Left forelimb (tissue), 1 donor: Measurements from ENCODE around the gene CHST12.
A peak's percentile ranks its signal among the peaks of the same experiment; 100 is the strongest.
"Not testable (repeated sequence)": the region's sequence is repeated elsewhere in the genome, so short reads cannot be mapped to it uniquely, and the experiment has no call there.

Source experiments
- DNase-seq: peaks from one replicate; pipeline ENCODE4 v3.0.0-alpha.2; 2018; ENCODE audit warnings: low spot score

Gene CHST12

GRCh38 chr7:2462731-2463130 lies 59.3 kb downstream of the CHST12 start:
- no peak for DNase-seq

GRCh38 chr7:2465928-2466327 lies 62.5 kb downstream of the CHST12 start:
- no peak for DNase-seq

- no peak for DNase-seq
Measured at GRCh38 chr7:2466675-2467074, 63.3 kb downstream of the CHST12 start.

GRCh38 chr7:2468227-2468626 lies 64.8 kb downstream of the CHST12 start:
- DNase-seq, result no peak

- DNase-seq, result not testable (repeated sequence)
Measured at GRCh38 chr7:2469460-2470203, 66.2 kb downstream of the CHST12 start.

GRCh38 chr7:2470204-2471021 lies 67.0 kb downstream of the CHST12 start:
- no peak for DNase-seq

GRCh38 chr7:2471022-2471329 lies 67.6 kb downstream of the CHST12 start:
- no peak for DNase-seq

- no peak for DNase-seq
Measured at GRCh38 chr7:2471396-2471795, 68.0 kb downstream of the CHST12 start.

GRCh38 chr7:2472739-2473138 lies 69.3 kb downstream of the CHST12 start:
- no peak for DNase-seq

GRCh38 chr7:2473496-2474180 lies 70.2 kb downstream of the CHST12 start:
- no peak for DNase-seq

GRCh38 chr7:2474224-2474623 lies 70.8 kb downstream of the CHST12 start:
- no peak for DNase-seq

GRCh38 chr7:2474813-2475677 lies 71.6 kb downstream of the CHST12 start:
- no peak for DNase-seq

GRCh38 chr7:2475678-2476015 lies 72.2 kb downstream of the CHST12 start:
- DNase-seq, result no peak

GRCh38 chr7:2476298-2476697 lies 72.9 kb downstream of the CHST12 start, which contains the start of gene GRIFIN:
TSS of gene GRIFIN (minus strand) at chr7:2476398. CDS start at chr7:2476383, 15 bp downstream.
- no peak for DNase-seq

- no peak for DNase-seq
Measured at GRCh38 chr7:2476776-2477446, 73.5 kb downstream of the CHST12 start.

GRCh38 chr7:2477447-2478398 lies 74.3 kb downstream of the CHST12 start:
- peak; percentile 74 for DNase-seq

GRCh38 chr7:2478399-2478785 lies 75.0 kb downstream of the CHST12 start:
- no peak for DNase-seq

GRCh38 chr7:2478800-2479199 lies 75.4 kb downstream of the CHST12 start:
- DNase-seq, result peak; percentile 74

- no peak for DNase-seq
Measured at GRCh38 chr7:2479276-2480069, 76.1 kb downstream of the CHST12 start.

GRCh38 chr7:2480070-2480408 lies 76.6 kb downstream of the CHST12 start:
- no peak for DNase-seq
